Sciatic nerve (tissue), 2 donors: ENCODE measurements around the gene GBX2. TPM values are rescaled to one million over a fixed set of nuclear protein-coding genes. Genes with fewer than 3 reads are reported as not detected.

Source experiments
- ATAC-seq: fragments of 200-7000 bp; cut with Tn5 transposase; one replicate; pipeline ENCODE4 v1.9.1; 2020; ENCODE audit warnings: mild to moderate bottlenecking, moderate library complexity
- DNase-seq: peaks from one replicate; pipeline ENCODE4 v3.0.0-alpha.2; 2020; ENCODE audit warnings: low spot score
- intact Hi-C: fragments of 100-400 bp; cut with DNase I; formaldehyde crosslinking; loops from one replicate; pipeline ENCODE4 v1.14.2; 2022
- total RNA-seq: library from RNA; stranded (reverse); fragmentation: NEBNext Ultra II Directional; extraction: Animal tissue kit (Norgen Biotek cat#: 25700); gene quantifications from one replicate; pipeline ENCODE4 v1.2.1, GENCODE V29; 2021
- donor health status: DM: no; HTN: no; CAD: no.
- donor health status: DM: no; HTN: no; CAD: no.

Gene GBX2
- total RNA-seq, 1 donor from 2014 or later: not detected

DNA sequence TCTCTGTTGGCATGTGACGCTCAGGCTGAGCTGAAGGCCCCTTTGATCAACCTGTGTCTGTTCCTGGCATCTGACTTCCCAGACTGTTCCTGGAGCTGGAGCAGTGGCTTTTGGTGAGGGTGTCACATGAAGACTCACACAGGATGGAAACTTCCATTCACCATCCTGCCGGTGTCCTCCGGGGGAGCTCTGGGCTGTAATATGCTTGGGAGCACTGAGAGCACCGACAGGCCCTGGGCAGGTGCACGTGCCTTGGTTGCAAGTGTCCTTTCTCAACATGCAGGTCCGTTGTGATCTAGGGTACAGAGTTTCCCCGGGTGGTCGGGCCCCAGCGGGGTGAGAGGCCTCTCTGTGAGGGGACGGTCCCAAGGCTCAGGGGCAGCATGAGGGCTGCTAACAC lies 24.8 kb upstream of the GBX2 start:
- intact Hi-C loops: no loop called here
- ATAC-seq (no peak), DNase-seq (no peak)

DNA sequence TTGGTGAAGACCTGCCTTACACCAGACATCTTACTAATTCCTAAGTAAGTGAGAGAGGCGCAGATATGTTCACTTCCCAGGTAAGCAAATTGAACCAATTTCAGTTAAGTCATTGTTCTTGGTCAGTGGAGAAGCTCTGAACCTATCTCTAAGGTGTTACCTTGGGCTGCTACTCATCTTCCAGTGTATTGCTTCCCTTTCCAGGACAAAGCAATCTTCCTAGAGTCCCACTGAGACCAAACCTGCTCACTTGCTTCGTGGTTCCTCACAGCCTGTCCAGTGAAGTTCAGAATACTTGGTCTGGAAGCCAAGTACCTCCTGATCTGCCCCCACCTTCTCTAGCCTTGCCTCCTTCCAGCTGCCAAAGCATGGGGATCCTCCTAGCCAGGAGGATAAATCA lies 22.5 kb upstream of the GBX2 start:
- intact Hi-C loops: no loop called here
- no peak for ATAC-seq
- DNase-seq: no peak

- no peak for ATAC-seq
These were observed 16.5 kb upstream of the GBX2 start for GRCh38 chr2:236184701-236185100.

DNA sequence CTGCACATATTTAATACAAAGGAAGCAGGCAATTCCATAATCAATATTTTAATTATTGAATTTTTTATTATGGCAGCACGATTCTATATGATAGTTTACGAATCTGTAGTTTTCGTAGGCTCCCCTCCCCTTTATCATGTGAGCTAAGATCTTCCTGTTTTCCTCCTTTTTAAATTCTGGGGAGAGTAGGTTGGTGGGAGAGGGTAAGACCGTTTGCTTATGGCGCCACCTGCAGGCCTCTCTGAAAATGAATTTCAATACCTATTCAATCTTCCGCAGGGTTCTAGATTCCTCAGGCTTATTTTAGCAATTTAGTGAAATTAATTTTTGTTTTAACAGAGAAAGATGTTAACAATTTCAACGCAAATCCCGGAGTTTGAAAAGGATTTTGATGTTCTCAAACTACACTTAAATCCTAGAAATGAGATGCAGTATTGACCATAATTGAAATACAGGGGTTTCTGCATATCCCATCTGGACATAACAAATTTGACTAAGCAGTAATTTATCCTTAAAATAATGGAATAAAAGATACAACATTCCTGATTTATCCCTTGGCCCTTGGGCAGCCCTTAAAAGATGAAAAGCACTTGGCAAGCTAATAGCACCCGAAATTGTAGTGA lies 12.8 kb upstream of the GBX2 start:
- intact Hi-C loops: no loop called here
- DNase-seq (peak; percentile 75), ATAC-seq (peak; percentile 42)

More at GRCh38 chr2:236184701-236185100, 16.5 kb upstream of the GBX2 start:
- no peak for DNase-seq
- intact Hi-C loops: no loop called here

- ATAC-seq: no peak
- intact Hi-C loops: no loop called here
- no peak for DNase-seq
These were observed 12.1 kb upstream of the GBX2 start for GRCh38 chr2:236180076-236180816.

GRCh38 chr2:236179236-236180075 lies 11.3 kb upstream of the GBX2 start:
- ATAC-seq (no peak), DNase-seq (peak; percentile 49)
- intact Hi-C loops: no loop called here

GRCh38 chr2:236178890-236179235 lies 10.7 kb upstream of the GBX2 start:
- intact Hi-C loops: no loop called here
- no peak for DNase-seq
- ATAC-seq: no peak

- DNase-seq (peak; percentile 60), ATAC-seq (peak; percentile 72)
- intact Hi-C loops: no loop called here
These were observed 10.0 kb upstream of the GBX2 start for GRCh38 chr2:236177967-236178889.

DNA sequence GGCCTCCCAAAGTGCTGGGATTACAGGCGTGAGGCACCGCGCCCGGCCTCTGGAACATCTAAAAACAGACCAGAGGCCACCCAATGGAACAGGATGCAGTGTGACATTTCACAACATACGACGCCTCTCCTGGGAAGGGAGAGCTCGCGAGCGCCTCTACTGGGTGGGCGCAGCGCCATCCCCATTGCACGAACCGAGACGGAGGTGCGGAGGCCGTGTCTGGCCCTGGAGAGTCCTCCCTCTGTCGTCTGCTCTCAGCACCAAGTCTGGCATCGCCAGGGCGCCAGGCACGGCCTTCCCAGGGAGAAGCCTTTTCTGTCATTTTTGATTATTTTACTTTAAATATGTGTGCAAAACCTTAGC lies 9.4 kb upstream of the GBX2 start:
- intact Hi-C loops: no loop called here
- ATAC-seq: peak; percentile 55
- DNase-seq: no peak

GRCh38 chr2:236176951-236177350 lies 8.8 kb upstream of the GBX2 start:
- intact Hi-C loops: no loop called here
- ATAC-seq: no peak
- no peak for DNase-seq

DNA sequence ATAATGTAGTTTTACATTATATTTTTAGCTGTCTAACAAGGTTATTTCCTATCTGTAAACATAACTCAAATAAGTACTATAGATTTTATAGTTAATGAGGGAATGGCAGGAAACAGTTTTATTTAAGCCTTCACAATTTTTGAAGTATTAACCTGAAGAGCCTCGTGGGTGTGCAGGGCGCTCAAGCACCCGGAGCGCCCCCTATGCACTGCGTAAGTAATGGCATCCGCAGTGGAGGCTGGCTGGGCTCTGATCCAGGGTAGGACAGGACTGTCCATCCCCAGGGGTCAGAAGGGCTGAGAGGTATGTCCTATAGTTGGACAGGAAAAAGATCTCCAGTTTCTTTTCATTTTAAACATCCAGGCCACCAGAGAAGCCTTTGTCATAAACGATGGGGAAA lies 8.2 kb upstream of the GBX2 start:
- ATAC-seq: no peak
- DNase-seq: no peak
- intact Hi-C loops: no loop called here

DNA sequence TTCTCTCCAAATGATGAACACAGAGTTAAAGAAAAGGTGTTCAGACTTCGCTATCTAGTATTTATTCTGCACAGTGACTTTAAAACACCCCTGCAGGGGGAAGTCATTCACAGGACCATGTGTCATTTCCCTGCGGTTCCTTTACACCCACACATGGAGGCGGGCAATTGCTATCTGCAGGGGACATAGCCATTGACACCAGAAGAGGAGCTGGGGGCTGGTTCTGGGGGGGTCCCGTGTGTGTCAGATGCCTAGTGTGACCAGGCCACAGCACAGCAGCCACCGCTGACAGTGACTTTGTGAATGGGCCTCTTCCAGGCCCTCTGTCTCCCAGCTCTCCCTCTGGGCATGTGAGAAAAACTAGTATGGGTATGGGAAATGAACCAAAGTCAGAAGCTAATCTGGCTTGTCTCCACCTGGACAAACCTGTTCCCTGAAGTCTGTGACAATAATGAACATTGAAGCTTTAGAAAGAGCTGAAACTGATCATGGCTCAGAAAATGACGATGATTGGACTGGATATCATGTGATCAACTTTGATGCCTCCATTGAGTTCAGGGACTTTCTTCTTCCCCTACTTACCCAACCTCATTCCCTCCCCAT lies 7.5 kb upstream of the GBX2 start:
- ATAC-seq: no peak
- intact Hi-C loops: no loop called here

GRCh38 chr2:236173729-236174607 lies 5.8 kb upstream of the GBX2 start:
- intact Hi-C loops: no loop called here
- ATAC-seq (no peak), DNase-seq (no peak)

More for the DNA sequence above, 7.5 kb upstream of the GBX2 start:
- DNase-seq: no peak

DNA sequence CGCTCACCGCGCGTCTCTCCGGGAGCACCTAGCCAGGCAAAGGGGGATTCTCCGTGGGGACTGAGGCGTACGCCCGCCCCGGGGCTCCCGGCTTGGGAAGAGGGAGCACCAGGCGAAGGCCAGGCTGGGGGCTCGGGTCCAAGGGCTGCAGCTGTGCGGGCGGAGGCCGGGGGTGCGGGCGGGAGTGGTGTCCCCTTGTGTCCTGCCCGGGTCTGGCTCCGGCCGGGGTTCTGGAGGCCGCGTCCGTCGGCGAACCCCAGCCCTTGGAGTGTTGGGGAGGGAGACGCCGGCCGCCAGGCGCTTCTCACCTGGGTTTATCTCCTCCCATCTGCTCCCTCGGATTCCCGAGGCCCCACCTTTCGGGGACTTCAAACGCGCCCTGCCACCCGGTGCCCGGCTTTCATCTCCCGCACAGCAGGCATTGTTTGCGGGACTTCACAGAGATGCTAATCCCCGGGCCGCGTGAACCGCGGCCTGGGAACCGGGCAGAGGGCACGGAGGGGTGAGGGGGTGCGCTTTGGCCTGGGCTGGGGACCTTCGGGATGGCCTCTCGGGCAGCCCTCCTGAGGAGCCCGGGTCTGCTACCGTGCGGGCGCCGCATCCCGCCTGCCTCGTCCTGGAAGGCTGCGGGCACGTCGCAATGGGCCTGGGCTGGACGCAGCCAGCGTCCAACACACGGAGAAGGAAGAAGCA lies 5.0 kb upstream of the GBX2 start:
- DNase-seq (no peak), ATAC-seq (no peak)
- intact Hi-C loops: no loop called here

DNA sequence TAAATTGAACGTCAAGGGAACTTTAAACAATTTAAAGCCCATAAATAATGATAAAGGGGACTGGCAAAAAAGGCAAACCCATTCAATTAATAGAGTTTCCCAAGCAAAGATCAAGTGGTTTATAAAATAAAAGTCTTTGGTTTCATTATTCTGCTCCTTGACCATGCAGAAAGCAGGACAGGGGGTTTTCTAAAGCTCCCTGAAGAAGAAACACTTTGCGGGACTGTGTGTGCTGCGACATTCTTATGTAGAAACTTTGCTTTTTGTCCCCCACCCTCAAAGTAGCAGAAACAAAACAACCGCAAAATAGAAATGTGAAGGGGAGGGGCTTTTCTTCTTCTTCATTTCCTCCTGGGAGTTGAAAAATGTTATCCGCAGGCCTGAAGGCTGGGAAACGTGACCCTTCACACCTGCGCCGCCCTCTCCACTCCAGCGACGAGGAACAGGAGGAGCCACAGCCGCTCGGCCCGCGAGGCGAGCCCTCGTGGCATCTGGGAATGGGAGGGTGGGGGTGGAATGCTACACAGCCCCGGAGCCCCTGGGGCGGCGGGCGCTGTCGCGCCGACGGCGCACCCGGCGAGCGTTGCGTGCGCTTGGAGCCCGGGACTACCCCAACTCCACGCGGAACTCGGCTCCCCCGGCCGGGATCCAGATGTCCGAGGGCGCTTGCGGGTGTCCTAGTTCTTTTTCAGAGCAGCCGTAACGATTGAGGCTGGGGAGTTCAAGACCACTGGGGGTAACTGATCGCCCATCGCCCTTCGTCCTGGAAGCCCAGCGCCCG lies 4.3 kb upstream of the GBX2 start:
- ATAC-seq (no peak), DNase-seq (no peak)
- intact Hi-C loops: no loop called here

DNA sequence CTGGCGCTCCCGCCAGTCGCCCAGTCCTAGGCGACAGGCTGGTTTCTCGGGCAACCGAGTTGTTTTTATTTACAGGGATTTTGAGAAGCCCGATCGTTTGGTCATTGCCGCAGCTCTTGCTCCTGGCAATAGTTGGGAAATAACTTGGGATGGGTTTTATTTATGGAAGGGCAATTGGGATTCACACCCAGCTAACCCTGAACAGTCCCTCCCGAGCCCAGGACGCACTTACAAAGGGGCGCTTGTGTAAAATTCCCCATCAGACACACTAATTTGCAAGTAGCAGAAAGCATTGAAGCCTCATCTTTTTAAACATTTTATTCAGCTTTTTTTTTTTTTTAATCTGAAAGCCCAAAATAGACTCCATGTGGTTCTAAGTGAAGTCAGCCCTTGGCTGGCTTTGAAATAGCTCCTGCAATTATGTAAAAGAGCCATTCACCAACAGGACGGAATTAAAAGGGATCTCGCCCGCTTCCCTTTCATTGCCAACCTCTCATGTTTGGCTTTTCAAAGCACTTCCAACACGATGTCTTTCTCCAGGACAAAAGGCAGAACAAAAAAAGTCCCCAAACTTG lies 3.6 kb upstream of the GBX2 start:
- intact Hi-C loops: no loop called here
- ATAC-seq: no peak
- DNase-seq: no peak
